ENCODE measurements around the gene ARHGDIB. TPM values are rescaled to one million over a fixed set of nuclear protein-coding genes. Genes with fewer than 3 reads are reported as not detected.

The ARHGDIB gene
- total RNA-seq, 4 donors from 2014 or later: 17.1 to 290 (median 57.1) TPM

DNA sequence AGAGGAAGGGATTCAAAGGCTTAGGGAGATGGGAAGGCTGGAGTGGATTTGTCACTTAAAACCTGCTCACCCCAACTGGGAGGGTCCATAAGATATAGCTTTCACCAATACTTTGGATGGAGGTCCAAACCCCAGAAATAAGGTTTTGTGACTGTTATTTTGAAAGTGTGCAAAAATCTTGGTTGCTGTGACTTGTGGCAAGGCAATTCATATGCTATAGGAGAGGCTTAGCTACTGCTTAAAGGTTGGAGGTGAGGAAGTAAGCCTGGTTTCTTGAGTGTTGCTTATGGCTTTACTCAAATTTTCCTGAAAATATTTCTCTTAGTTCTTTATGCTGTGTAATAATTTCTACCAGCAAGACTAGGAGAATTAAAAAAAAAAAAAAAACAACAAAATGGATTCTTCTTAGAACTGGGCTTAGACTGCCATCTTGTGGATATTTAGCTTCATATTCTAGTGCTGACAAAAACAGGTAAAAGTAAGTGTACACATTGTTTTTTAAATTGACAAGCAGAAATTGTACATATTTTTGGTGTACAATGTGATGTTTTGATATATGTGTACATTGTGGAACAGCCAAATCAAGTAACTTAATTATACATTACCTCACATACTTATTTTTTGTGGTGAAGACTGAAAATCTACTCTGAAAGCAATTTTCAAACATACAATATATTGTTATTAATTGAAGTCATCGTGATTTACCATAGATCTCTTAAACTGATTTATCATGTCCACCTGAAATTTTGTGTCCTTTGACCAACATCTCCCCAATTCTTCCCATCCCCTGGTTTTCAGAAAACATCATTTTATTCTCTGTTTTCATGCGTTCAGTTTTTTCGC, 34.4 kb upstream of the ARHGDIB start:
- no peaks in the 10 kb centered on the region for H3K36me3 ChIP-seq
- H3K4me1 ChIP-seq: no peaks in the 10 kb centered on the region
- no peak overlapping the region for H3K4me3 ChIP-seq
- TF ChIP-seq POLR2A (IDR thresholded peaks at IDR 0.05): no peak
- TF ChIP-seq, protein P1, sequence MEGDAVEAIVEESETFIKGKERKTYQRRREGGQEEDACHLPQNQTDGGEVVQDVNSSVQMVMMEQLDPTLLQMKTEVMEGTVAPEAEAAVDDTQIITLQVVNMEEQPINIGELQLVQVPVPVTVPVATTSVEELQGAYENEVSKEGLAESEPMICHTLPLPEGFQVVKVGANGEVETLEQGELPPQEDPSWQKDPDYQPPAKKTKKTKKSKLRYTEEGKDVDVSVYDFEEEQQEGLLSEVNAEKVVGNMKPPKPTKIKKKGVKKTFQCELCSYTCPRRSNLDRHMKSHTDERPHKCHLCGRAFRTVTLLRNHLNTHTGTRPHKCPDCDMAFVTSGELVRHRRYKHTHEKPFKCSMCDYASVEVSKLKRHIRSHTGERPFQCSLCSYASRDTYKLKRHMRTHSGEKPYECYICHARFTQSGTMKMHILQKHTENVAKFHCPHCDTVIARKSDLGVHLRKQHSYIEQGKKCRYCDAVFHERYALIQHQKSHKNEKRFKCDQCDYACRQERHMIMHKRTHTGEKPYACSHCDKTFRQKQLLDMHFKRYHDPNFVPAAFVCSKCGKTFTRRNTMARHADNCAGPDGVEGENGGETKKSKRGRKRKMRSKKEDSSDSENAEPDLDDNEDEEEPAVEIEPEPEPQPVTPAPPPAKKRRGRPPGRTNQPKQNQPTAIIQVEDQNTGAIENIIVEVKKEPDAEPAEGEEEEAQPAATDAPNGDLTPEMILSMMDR (IDR thresholded peaks at IDR 0.05): peak; percentile 51 to 69 (median 56)
- no peak for DNase-seq
- H3K27ac ChIP-seq: no peak overlapping the region
- no peaks in the 10 kb centered on the region for H3K9me3 ChIP-seq
- no peaks in the 10 kb centered on the region for H3K27me3 ChIP-seq

DNA sequence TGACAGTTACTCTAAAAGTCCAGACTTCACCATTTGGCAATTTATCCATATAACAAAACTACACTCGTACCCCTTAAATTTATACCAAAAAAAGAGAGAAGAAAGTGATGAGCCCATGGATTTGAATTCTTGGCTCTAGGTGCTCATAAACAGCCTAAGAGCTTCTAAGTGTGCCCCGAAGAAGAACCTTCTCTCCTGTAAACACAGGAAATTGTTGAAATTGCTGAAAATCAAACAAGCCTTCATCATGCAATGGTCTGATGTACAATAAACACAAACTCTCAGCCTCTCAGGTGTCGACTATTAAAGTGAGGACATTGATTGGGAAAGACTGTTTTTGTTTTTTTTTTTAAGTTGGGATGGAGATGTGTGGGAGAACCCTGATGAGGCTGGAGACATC, 33.2 kb upstream of the ARHGDIB start:
- H3K9me3 ChIP-seq: no peaks in the 10 kb centered on the region
- no peak overlapping the region for H3K4me3 ChIP-seq
- no peak overlapping the region for H3K27ac ChIP-seq
- no peak for DNase-seq
- H3K4me1 ChIP-seq: no peaks in the 10 kb centered on the region
- no peak for TF ChIP-seq POLR2A (IDR thresholded peaks at IDR 0.05)
- TF ChIP-seq, protein P1 (IDR thresholded peaks at IDR 0.05): no peak
- no peaks in the 10 kb centered on the region for H3K27me3 ChIP-seq
- H3K36me3 ChIP-seq: no peaks in the 10 kb centered on the region

DNA sequence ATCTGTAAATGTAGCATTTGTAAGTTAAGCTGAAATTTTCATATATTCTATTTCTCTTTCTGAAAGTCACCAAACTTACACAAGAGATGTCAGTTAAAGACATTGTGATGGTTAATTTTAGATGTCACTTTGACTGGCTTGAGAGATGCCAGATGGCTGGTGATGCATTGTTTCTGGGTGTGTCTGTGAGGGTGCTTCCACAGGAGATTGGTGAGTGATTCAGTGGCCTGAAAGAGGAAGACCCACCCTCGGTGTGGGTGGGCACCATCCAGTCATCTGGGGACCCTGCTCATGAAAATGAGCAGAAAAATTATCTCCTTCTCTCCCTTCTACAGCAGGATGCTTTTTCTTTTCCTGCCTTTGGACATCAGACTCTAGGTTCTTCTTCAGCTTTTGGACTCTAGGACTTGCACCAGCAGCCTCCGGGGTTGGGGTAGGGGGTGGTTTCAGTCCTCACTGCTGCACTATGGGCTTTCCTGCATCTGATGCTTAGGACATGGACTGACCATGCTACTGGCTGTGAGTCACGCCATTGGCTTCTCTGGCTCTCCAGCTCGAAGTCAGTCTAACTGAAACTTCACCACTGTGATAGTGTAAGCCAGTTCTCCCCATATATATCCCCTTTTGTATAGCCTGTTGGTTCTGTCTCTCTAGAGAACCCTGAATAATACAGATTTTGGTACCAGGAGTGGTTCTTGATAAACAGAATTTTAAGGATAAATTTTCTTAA, 32.3 kb upstream of the ARHGDIB start:
- Histone ChIP-seq H3K27ac (peak overlapping the region in 1 of 4 donors; percentile 38), H3K4me3 (no peak overlapping the region), H3K27me3 (no peaks in the 10 kb centered on the region), H3K36me3 (no peaks in the 10 kb centered on the region), H3K9me3 (no peaks in the 10 kb centered on the region), H3K4me1 (no peaks in the 10 kb centered on the region)
- no peak for DNase-seq
- no peak for TF ChIP-seq POLR2A (IDR thresholded peaks at IDR 0.05)
- TF ChIP-seq, protein P1 (IDR thresholded peaks at IDR 0.05): no peak

DNA sequence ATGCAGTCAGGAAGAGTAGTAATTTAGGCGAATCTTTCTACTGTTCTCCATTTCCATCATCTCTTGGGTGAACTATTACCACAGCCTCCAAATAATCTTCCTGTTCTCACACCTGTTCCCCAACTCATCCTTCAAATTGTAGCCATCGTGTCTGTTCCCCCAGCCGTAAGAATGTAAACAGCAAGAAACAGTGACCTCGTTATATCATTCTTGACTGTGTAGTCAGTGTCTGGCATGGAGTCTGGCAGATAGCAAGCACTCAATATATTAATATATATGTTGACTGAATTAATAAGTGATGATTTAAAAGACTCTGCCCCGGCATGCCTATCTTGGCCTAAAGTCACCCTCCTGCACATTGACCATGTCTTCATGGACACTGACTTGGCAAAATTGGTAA, 31.7 kb upstream of the ARHGDIB start:
- Histone ChIP-seq H3K9me3 (no peaks in the 10 kb centered on the region), H3K27ac (no peak overlapping the region), H3K4me1 (no peaks in the 10 kb centered on the region), H3K27me3 (no peaks in the 10 kb centered on the region), H3K36me3 (no peaks in the 10 kb centered on the region), H3K4me3 (no peak overlapping the region)
- TF ChIP-seq, protein P1 (IDR thresholded peaks at IDR 0.05): no peak
- TF ChIP-seq POLR2A (IDR thresholded peaks at IDR 0.05): no peak
- DNase-seq: no peak

DNA sequence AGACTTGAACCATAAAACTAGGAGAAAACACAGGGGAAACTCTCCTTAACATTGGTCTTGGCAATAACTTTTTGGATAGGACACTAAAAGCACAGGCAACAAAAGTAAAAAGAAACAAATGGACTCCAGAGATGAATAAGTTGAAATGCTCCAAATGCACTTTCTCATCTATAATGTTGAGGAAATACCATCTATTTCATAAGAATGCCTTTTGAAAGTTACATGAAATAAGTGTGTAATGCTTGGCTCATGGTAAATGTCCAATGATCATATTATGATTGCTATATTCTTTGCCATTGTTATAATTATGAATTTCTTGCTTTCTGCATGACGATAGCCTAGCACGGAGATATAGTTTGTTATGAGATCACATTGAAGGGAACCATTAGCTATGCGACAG, 31.3 kb upstream of the ARHGDIB start:
- no peak for DNase-seq
- TF ChIP-seq POLR2A (IDR thresholded peaks at IDR 0.05): no peak
- TF ChIP-seq, protein P1 (IDR thresholded peaks at IDR 0.05): no peak
- Histone ChIP-seq H3K4me1 (no peaks in the 10 kb centered on the region), H3K27me3 (no peaks in the 10 kb centered on the region), H3K36me3 (no peaks in the 10 kb centered on the region), H3K27ac (no peak overlapping the region), H3K4me3 (no peak overlapping the region), H3K9me3 (no peaks in the 10 kb centered on the region)
